K562 (cell line): ENCODE measurements around the gene FKBP11. TPM values are rescaled to one million over a fixed set of nuclear protein-coding genes. Genes with fewer than 3 reads are reported as not detected.
A peak's percentile ranks its signal among the peaks of the same experiment; 100 is the strongest.

Experiments used
- CTBP1 ChIP-seq: fragments of 450-650 bp; IDR thresholded peaks from 2 replicates; pipeline ENCODE4 v1.6.1; 2016; ENCODE audit warnings: borderline replicate concordance
- ELF4 ChIP-seq: fragments of 450-650 bp; formaldehyde crosslinking; IDR thresholded peaks from 2 replicates; pipeline ENCODE4 v1.4.0; 2022; ENCODE audit warnings: missing genetic modification characterization
- JUND ChIP-seq, 2 experiments: IDR thresholded peaks; 2 replicates in 1 of 2; 3 replicates in 1 of 2; pipeline ENCODE4 v1.6.1; 2011; ENCODE audit warnings: borderline replicate concordance in 2 of 2, low read depth in 2 of 2, low read length in 2 of 2, improper control_type of control experiment in 1 of 2, missing biosample characterization in 1 of 2, missing genetic modification characterization in 1 of 2, missing genetic modification reagents in 1 of 2
- KDM1A ChIP-seq, 2 experiments: fragments of 450-650 bp; IDR thresholded peaks; 2 replicates each; pipeline ENCODE4 v1.6.1; 2016; ENCODE audit warnings: mild to moderate bottlenecking in 2 of 2
- MAZ ChIP-seq, 2 experiments: fragments of 450-650 bp in 1 of 2; sonication (generic) in 1 of 2; formaldehyde crosslinking; IDR thresholded peaks in 1 of 2; conservative IDR thresholded peaks in 1 of 2; 2 replicates each; pipeline versions ENCODE4 v1.4.0 to v1.5.0; 2020; ENCODE audit warnings: mild to moderate bottlenecking in 1 of 2, missing genetic modification reagents in 1 of 2
- MYC ChIP-seq, 2 experiments: fragments of 250-450 bp in 1 of 2; sonication (Bioruptor Pico) in 1 of 2; IDR thresholded peaks; 2 replicates each; pipeline versions ENCODE4 v1.5.1 to v1.6.1; 2012 to 2021; ENCODE audit warnings: low read depth in 2 of 2, borderline replicate concordance in 1 of 2, improper control_type of control experiment in 1 of 2, low read length in 1 of 2, mild to moderate bottlenecking in 1 of 2, moderate library complexity in 1 of 2
- OTX1 ChIP-seq: fragments of 450-650 bp; formaldehyde crosslinking; IDR thresholded peaks from 2 replicates; pipeline ENCODE4 v1.4.0; 2022; ENCODE audit warnings: mild to moderate bottlenecking
- SIX5 ChIP-seq, 2 experiments: IDR thresholded peaks; 2 replicates each; pipeline ENCODE4 v1.6.1; 2011; ENCODE audit warnings: low read length in 2 of 2, borderline replicate concordance in 1 of 2, low read depth in 1 of 2, mild to moderate bottlenecking in 1 of 2, moderate library complexity in 1 of 2; ENCODE audit not compliant: insufficient read depth in 1 of 2
- SPI1 ChIP-seq: IDR thresholded peaks from 2 replicates; pipeline ENCODE4 v1.6.1; 2011; ENCODE audit warnings: low read depth, low read length, control low read depth, borderline replicate concordance
- ZNF24 ChIP-seq: fragments of 450-650 bp; IDR thresholded peaks from 2 replicates; pipeline ENCODE4 v1.6.1; 2016
- ZNF263 ChIP-seq: sonication (generic); formaldehyde crosslinking; IDR thresholded peaks from 2 replicates; pipeline ENCODE4 v1.8.0; 2022; ENCODE audit warnings: mild to moderate bottlenecking, missing genetic modification reagents, borderline replicate concordance
- ZNF444 ChIP-seq: fragments of 250-450 bp; sonication (Bioruptor Pico); IDR thresholded peaks from 2 replicates; pipeline ENCODE4 v1.4.0; 2020; ENCODE audit warnings: mild to moderate bottlenecking, moderate library complexity
- ZNF644 ChIP-seq: fragments of 200-800 bp; sonication (Bioruptor generic); IDR thresholded peaks from 2 replicates; pipeline ENCODE4 v1.6.1; 2016; ENCODE audit warnings: low read depth, missing genetic modification characterization, missing compliant biosample characterization
- ZNF764 ChIP-seq: fragments of 250-450 bp; sonication (Bioruptor Pico); IDR thresholded peaks from 2 replicates; pipeline ENCODE4 v1.4.0; 2020; ENCODE audit warnings: low read depth, mild to moderate bottlenecking, moderate library complexity
- ZZZ3 ChIP-seq: fragments of 450-650 bp; IDR thresholded peaks from 2 replicates; pipeline ENCODE4 v1.6.1; 2016; ENCODE audit warnings: antibody characterized with exemption, mild to moderate bottlenecking, moderate library complexity
- polyA plus RNA-seq, 8 experiments: library from polyadenylated mRNA; depleted of rRNA in 4 of 8; stranded (reverse) in 5 of 8; unstranded in 3 of 8; fragments of >200 nt; fragmentation: Nextera tagmentation in 2 of 8; fragmentation: Illumina TruSeq in 1 of 8; extraction: Ambion mirVana in 2 of 8; extraction: Trizol in 1 of 8; gene quantifications; 2 replicates each; pipeline versions ENCODE4 v1.2.1 to v1.2.3, GENCODE V29; 2011 to 2014; ENCODE audit warnings: inconsistent platforms in 1 of 8, missing spikeins in 1 of 8
- total RNA-seq, 7 experiments: library from RNA; depleted of rRNA in 6 of 7; stranded (reverse); fragments of >200 nt in 6 of 7; fragmentation: Illumina TruSeq in 2 of 7; extraction: Trizol in 2 of 7; gene quantifications; 2 replicates each; pipeline versions ENCODE4 v1.2.1 to v1.2.3, GENCODE V29; 2011 to 2021; ENCODE audit warnings: low replicate concordance in 1 of 7
- TF ChIP-seq, protein P1 (sequence below): fragments of 450-650 bp; IDR thresholded peaks from 2 replicates; pipeline ENCODE4 v1.6.1; 2018; ENCODE audit not compliant: partially characterized antibody
- TF ChIP-seq, protein P2 (sequence below): fragments of 200-800 bp; sonication (Bioruptor generic); IDR thresholded peaks from 2 replicates; pipeline ENCODE4 v1.6.1; 2017; ENCODE audit warnings: missing genetic modification characterization, missing compliant biosample characterization
- TF ChIP-seq, protein P3 (sequence below): fragments of 450-650 bp; IDR thresholded peaks from 2 replicates; pipeline ENCODE4 v1.6.1; 2016

FKBP11 gene
- total and polyA plus RNA-seq, 9 of the 15 experiments (the other 6 are each of a cell fraction or from before 2014, with no cell fraction given): 1.6 to 8.2 (median 5.8) TPM

DNA sequence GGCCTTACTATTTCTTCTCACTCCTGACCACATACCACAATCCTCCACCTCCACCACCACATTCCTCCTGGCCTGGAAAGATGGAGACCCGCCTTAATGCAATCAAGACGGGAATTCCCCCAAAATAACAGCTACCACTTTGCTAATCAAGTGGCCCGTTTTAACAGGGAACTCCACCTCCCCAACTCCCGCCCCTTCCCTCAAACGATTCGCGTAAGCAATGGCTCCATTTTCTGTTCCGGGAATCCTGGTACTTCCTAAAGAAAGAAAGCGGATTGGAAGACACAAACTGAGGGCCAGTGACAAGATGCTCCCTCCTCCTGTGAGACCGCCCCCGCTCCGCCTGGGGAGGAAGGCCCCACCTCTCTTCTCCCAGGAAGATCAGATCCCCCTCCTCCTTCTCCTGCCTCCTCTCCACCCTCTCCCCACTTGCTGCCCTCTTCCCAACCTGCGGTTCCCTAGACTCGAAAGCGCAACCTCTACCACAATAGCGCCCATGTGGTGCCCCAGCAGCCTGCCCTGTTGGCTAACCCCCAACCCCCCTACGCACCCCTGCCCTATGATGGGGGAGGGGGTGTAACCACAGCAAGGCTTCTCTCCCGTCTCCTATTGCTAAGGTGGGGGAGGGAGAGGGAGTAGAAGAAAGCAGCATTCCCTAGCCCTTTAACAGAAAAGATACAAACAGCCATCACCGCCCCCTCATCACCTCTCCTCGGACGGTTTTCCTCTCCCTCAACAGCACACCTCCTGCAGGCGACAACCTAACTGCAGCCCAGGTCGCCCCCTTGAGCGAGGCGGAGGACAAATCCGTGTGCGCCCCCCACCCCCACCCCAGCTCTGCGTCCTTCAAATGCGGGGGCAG lies 31.2 kb upstream of the FKBP11 start (continued):
- TF ChIP-seq, protein P1, sequence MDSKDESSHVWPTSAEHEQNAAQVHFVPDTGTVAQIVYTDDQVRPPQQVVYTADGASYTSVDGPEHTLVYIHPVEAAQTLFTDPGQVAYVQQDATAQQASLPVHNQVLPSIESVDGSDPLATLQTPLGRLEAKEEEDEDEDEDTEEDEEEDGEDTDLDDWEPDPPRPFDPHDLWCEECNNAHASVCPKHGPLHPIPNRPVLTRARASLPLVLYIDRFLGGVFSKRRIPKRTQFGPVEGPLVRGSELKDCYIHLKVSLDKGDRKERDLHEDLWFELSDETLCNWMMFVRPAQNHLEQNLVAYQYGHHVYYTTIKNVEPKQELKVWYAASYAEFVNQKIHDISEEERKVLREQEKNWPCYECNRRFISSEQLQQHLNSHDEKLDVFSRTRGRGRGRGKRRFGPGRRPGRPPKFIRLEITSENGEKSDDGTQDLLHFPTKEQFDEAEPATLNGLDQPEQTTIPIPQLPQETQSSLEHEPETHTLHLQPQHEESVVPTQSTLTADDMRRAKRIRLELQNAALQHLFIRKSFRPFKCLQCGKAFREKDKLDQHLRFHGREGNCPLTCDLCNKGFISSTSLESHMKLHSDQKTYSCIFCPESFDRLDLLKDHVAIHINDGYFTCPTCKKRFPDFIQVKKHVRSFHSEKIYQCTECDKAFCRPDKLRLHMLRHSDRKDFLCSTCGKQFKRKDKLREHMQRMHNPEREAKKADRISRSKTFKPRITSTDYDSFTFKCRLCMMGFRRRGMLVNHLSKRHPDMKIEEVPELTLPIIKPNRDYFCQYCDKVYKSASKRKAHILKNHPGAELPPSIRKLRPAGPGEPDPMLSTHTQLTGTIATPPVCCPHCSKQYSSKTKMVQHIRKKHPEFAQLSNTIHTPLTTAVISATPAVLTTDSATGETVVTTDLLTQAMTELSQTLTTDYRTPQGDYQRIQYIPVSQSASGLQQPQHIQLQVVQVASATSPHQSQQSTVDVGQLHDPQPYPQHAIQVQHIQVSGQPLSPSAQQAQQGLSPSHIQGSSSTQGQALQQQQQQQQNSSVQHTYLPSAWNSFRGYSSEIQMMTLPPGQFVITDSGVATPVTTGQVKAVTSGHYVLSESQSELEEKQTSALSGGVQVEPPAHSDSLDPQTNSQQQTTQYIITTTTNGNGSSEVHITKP: peak; percentile 7
- TF ChIP-seq ZNF444 (peak; percentile 99), ZNF24 (no peak), SIX5 (IDR thresholded peaks at IDR 0.05; ENCODE audit: borderline replicate concordance in 1 of 2, insufficient read depth in 1 of 2, low read depth in 1 of 2, low read length in 2 of 2) (no peak), OTX1 (CRISPR knock-in tag) (peak; percentile 76; the same call in 1 of the 2 replicates), ZNF764 (no peak), MYC (IDR thresholded peaks at IDR 0.05; ENCODE audit: low read depth, low read length) (peak; percentile 4; the same call in 1 of the 2 replicates), MYC (CRISPR knock-in tag; IDR thresholded peaks at IDR 0.05; ENCODE audit: borderline replicate concordance, low read depth) (no peak), KDM1A (IDR thresholded peaks at IDR 0.05) (peak in 1 of 2 experiments; percentile 98; a peak in 2 of 4 replicates), ELF4 (peak; percentile 55; the same call in 1 of the 2 replicates), ZZZ3 (0 out of 2 replicates have a peak, but pooled peaks have one; percentile 43), JUND (IDR thresholded peaks at IDR 0.05; ENCODE audit: borderline replicate concordance, low read depth, low read length) (no peak), JUND (tag; IDR thresholded peaks at IDR 0.05; ENCODE audit: borderline replicate concordance, low read depth, low read length) (0 out of 3 replicates have a peak, but pooled peaks have one; percentile 2), MAZ (CRISPR knock-in tag; conservative IDR thresholded peaks at IDR 0.05 in 1 of 2, IDR thresholded peaks at IDR 0.05 in 1 of 2) (peak; percentile 53 to 63; a peak in 2 of 4 replicates), SPI1 (0 out of 2 replicates have a peak, but pooled peaks have one; percentile 8), CTBP1 (peak; percentile 59), ZNF644 (tag) (no peak), ZNF263 (CRISPR knock-in tag) (peak; percentile 17; the same call in 1 of the 2 replicates)
- TF ChIP-seq, protein P2, sequence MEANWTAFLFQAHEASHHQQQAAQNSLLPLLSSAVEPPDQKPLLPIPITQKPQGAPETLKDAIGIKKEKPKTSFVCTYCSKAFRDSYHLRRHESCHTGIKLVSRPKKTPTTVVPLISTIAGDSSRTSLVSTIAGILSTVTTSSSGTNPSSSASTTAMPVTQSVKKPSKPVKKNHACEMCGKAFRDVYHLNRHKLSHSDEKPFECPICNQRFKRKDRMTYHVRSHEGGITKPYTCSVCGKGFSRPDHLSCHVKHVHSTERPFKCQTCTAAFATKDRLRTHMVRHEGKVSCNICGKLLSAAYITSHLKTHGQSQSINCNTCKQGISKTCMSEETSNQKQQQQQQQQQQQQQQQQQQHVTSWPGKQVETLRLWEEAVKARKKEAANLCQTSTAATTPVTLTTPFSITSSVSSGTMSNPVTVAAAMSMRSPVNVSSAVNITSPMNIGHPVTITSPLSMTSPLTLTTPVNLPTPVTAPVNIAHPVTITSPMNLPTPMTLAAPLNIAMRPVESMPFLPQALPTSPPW (CRISPR knock-in tag): peak; percentile 85
- TF ChIP-seq, protein P3, sequence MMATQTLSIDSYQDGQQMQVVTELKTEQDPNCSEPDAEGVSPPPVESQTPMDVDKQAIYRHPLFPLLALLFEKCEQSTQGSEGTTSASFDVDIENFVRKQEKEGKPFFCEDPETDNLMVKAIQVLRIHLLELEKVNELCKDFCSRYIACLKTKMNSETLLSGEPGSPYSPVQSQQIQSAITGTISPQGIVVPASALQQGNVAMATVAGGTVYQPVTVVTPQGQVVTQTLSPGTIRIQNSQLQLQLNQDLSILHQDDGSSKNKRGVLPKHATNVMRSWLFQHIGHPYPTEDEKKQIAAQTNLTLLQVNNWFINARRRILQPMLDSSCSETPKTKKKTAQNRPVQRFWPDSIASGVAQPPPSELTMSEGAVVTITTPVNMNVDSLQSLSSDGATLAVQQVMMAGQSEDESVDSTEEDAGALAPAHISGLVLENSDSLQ: peak; percentile 64
